MG63 (cell line): ENCODE results near the gene BCL2A1. TPM values are rescaled to one million over a fixed set of nuclear protein-coding genes. Genes with fewer than 3 reads are reported as not detected.
"Not testable (repeated sequence)": the region's sequence is repeated elsewhere in the genome, so short reads cannot be mapped to it uniquely, and the experiment has no call there.

Source experiments
- DNase-seq: peaks from one replicate; pipeline ENCODE4 v3.0.0-alpha.2; 2020
- H3K27me3 ChIP-seq: fragments of 250-450 bp; sonication (Bioruptor Pico); 2 replicates; pipeline ENCODE4 v1.5.1; 2020; ENCODE audit warnings: mild to moderate bottlenecking, moderate library complexity
- H3K36me3 ChIP-seq: fragments of 250-450 bp; sonication (Bioruptor Pico); 2 replicates; pipeline ENCODE4 v1.5.1; 2020; ENCODE audit warnings: mild to moderate bottlenecking, moderate library complexity
- H3K4me3 ChIP-seq: fragments of 250-450 bp; sonication (Bioruptor Pico); 2 replicates; pipeline ENCODE4 v1.5.1; 2020; ENCODE audit warnings: mild to moderate bottlenecking, moderate library complexity
- H3K9me3 ChIP-seq: fragments of 250-450 bp; sonication (Bioruptor Pico); 2 replicates; pipeline ENCODE4 v1.5.1; 2020; ENCODE audit warnings: mild to moderate bottlenecking, moderate library complexity
- total RNA-seq: library from RNA; depleted of rRNA; stranded (reverse); fragments of >200 nt; shearing (Covaris generic); gene quantifications from 2 replicates; pipeline ENCODE4 v1.2.3, GENCODE V29; 2014; ENCODE audit warnings: low replicate concordance; rRNA removed

BCL2A1 gene
- total RNA-seq: 6.0 TPM in 1 of 2 replicates, not detected in the other

GRCh38 chr15:79970624-79971434 lies at the start of gene BCL2A1:
Gene BCL2A1, minus strand, starts transcription at chr15:79971196. Its CDS starts 77 bp downstream, at chr15:79971119.
- DNase-seq: peak; percentile 77
- no peaks in the 10 kb centered on the region for H3K27me3 ChIP-seq
- no peaks in the 10 kb centered on the region for H3K36me3 ChIP-seq
- H3K4me3 ChIP-seq: no peak within 1 kb of the TSS
- no peaks in the 10 kb centered on the region for H3K9me3 ChIP-seq

- no peak for DNase-seq
- Histone ChIP-seq H3K4me3 (no peak overlapping the region), H3K9me3 (no peaks in the 10 kb centered on the region), H3K27me3 (no peaks in the 10 kb centered on the region), H3K36me3 (no peaks in the 10 kb centered on the region)
Observed at GRCh38 chr15:80020731-80021130, 49.7 kb upstream of the BCL2A1 start.

DNA sequence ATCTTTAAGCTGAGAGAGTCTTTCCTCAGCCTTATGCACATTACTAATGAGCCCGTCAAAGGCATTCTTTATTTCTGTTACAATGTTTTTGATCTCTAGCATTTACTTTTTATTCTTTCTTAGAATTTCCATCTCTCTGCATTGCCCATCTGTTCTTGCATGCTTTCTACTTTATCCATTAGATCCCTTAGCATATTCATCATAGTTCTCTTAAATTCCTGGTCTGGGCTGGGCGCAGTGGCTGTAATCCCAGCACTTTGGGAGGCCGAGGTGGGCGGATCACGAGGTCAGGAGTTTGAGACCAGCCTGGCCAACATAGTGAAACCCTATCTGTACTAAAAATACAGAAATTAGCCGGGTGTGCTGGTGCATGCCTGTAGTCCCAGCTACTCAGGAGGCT lies 49.2 kb upstream of the BCL2A1 start:
- H3K27me3 ChIP-seq, DNase-seq, H3K36me3 ChIP-seq, H3K4me3 ChIP-seq, H3K9me3 ChIP-seq: not testable (repeated sequence)

DNA sequence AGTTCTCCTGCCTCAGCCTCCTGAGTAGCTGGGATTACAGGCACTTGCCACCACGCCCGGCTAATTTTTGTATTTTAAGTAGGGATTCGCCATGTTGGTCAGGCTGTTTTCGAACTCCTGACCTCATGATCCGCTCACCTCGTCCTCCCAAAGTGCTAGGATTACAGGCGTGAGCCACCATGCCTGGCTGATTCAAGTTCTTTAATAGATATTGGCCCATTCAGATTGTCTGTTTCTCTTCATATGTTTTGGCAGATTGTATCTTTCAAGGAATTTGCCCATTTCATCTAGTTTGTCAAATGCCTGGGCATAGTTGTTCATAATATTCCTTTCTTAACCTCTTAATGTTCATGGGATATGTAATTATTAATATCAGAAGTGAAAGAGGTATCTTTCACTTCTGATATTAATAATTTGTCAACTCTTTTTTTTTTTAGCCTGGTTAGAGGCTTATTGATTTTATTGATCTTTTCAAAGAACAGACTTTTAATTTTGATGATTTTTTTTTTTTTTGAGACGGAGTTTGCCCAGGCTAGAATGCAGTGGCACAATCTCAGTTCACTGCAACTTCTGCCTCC lies 48.3 kb upstream of the BCL2A1 start:
- Histone ChIP-seq H3K4me3 (no peak overlapping the region), H3K36me3 (no peaks in the 10 kb centered on the region), H3K27me3 (no peaks in the 10 kb centered on the region), H3K9me3 (no peaks in the 10 kb centered on the region)
- no peak for DNase-seq

GRCh38 chr15:80017139-80017538 lies 46.1 kb upstream of the BCL2A1 start:
- H3K36me3 ChIP-seq, H3K9me3 ChIP-seq, H3K4me3 ChIP-seq, H3K27me3 ChIP-seq, DNase-seq: not testable (repeated sequence)

GRCh38 chr15:80016506-80016905 lies 45.5 kb upstream of the BCL2A1 start:
- not testable (repeated sequence) for H3K9me3 ChIP-seq, H3K4me3 ChIP-seq, H3K36me3 ChIP-seq, DNase-seq, H3K27me3 ChIP-seq

DNA sequence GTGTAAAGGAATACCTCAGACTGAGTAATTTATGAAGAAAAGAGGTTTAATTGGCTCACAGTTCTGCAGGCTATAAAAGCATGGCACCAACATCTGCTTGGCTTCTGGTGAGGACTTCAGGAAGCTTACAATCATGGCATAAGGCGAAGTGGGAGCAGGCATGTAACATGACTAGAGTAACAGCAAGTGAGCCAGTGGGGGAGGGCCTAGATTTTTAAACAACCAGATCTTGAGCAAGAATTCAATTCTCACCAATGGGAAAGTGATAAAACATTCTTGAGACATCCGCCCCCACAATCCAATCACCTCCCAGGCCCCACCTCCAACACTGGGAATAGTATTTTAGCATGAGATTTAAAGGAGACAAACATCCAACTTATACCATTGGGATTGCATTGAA lies 44.2 kb upstream of the BCL2A1 start:
- no peaks in the 10 kb centered on the region for H3K27me3 ChIP-seq
- H3K4me3 ChIP-seq: no peak overlapping the region
- no peaks in the 10 kb centered on the region for H3K9me3 ChIP-seq
- no peak for DNase-seq
- H3K36me3 ChIP-seq: no peaks in the 10 kb centered on the region

- not testable (repeated sequence) for H3K9me3 ChIP-seq, DNase-seq, H3K27me3 ChIP-seq
Observed at GRCh38 chr15:80014186-80014585, 43.2 kb upstream of the BCL2A1 start.

GRCh38 chr15:80012060-80012726 lies 41.2 kb upstream of the BCL2A1 start:
- H3K36me3 ChIP-seq: no peaks in the 10 kb centered on the region
- no peak overlapping the region for H3K4me3 ChIP-seq
- no peak for DNase-seq
- H3K27me3 ChIP-seq: no peaks in the 10 kb centered on the region
- no peaks in the 10 kb centered on the region for H3K9me3 ChIP-seq

More at GRCh38 chr15:80014186-80014585, 43.2 kb upstream of the BCL2A1 start:
- H3K4me3 ChIP-seq, H3K36me3 ChIP-seq: not testable (repeated sequence)

DNA sequence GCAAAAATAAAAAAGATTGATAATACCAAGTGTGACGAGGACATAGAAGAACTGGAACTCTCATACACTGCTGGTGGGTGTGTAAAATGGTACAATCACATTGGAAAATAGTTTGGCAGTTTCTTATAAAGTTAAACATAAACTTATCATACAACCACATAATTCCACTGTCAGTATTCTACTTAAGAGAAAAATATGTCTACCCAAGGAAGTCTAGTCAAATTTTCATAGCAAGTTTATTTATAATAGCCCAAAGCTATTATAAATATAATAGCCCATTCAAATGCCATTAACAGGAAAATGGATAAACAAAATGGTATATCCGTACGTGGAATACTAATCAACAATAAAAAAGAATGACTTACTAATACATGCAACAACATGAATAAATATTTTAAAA lies 40.6 kb upstream of the BCL2A1 start:
- Histone ChIP-seq H3K9me3 (no peaks in the 10 kb centered on the region), H3K27me3 (no peaks in the 10 kb centered on the region), H3K36me3 (no peaks in the 10 kb centered on the region), H3K4me3 (no peak overlapping the region)
- no peak for DNase-seq

DNA sequence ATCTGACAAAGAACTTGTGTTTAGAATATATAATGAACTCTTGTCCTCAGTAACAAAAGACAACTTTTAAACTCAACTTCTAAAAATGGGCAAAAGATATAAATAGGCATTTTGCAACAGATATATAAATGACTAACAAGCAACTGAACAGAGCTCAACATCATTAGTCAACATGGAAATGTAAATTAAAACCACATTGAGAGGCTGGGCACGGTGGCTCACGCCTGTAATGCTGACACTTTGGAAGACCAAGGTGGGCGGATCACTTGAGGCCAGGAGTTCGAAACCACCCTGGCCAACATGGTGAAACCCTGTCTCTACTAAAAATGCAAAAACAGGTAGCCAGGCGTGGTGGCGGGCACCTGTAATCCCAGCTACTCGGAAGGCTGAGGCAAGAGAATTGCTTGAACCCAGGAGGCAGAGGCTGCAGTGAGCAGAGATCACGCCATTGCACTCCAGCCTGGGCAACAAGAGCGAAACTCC lies 40.1 kb upstream of the BCL2A1 start:
- not testable (repeated sequence) for H3K36me3 ChIP-seq, H3K9me3 ChIP-seq
- peak; percentile 80 for DNase-seq

DNA sequence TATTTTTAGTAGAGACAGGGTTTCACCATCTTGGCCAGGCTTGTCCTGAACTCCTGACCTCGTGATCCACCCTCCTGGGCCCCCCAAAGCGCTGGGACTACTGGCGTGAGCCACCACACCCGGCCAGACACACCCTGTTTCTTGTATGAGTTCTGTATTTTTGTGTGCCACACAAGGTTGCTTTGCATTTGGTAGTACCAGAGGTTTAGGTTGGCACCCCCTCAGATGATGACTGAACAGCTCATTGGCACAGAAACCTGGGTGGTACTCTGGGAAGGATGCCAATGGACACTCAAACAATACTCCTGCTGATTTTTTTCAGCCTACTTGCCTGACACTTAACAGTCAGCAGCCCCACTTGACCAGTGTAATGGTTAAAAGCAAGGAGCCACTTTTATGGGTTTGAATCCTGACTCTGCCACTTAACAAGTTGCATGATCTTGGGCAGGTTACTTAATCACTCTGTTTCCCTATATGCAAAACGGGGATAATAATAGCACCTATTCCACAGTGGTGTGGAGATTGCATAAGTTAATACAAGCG lies 39.2 kb upstream of the BCL2A1 start:
- no peaks in the 10 kb centered on the region for H3K27me3 ChIP-seq
- no peaks in the 10 kb centered on the region for H3K9me3 ChIP-seq
- H3K4me3 ChIP-seq: no peak overlapping the region
- DNase-seq: peak; percentile 87
- no peaks in the 10 kb centered on the region for H3K36me3 ChIP-seq

More for the DNA sequence above, 40.1 kb upstream of the BCL2A1 start:
- not testable (repeated sequence) for H3K4me3 ChIP-seq, H3K27me3 ChIP-seq

DNA sequence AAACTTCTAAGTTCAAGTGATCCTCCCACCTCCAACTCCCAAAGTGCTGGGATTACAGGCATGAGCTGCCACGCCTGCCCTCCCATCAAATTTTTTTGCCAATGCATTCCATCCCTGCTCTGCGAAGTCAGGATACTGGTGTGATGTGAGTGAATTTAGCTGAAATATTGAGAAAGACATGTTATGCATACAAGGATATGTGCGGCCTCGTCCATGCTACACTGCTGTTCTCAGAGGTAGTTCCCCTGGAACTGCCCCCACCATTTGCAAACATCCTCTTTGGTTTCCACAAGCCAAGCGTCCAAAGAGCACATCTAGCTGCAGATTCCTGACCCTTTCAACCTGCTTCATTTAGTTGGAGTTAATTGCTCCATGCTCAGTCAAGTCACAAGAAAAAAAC lies 36.5 kb upstream of the BCL2A1 start:
- Histone ChIP-seq H3K27me3 (no peaks in the 10 kb centered on the region), H3K9me3 (no peaks in the 10 kb centered on the region), H3K36me3 (no peaks in the 10 kb centered on the region), H3K4me3 (no peak overlapping the region)
- DNase-seq: no peak

DNA sequence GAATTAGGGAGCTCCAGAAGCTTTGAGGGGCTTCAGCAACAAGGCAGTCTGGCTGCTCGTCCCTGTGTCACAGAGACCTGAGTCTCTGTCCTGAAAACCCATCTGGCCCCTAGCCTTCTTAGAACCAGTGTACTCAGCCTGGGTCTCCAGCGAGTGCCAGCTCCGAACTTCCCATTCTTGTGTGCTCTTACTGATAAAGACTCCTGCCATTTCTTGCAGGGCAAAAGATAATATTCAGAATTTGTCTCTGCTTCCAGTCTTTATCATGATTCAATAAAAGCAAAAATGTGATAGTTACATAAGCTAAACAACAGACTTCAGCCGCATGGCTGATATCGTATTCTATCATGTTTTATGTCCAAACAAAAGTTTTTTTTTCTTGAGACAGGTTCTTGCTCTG lies 36.0 kb upstream of the BCL2A1 start:
- Histone ChIP-seq H3K27me3 (no peaks in the 10 kb centered on the region), H3K4me3 (no peak overlapping the region), H3K9me3 (no peaks in the 10 kb centered on the region), H3K36me3 (no peaks in the 10 kb centered on the region)
- no peak for DNase-seq

DNA sequence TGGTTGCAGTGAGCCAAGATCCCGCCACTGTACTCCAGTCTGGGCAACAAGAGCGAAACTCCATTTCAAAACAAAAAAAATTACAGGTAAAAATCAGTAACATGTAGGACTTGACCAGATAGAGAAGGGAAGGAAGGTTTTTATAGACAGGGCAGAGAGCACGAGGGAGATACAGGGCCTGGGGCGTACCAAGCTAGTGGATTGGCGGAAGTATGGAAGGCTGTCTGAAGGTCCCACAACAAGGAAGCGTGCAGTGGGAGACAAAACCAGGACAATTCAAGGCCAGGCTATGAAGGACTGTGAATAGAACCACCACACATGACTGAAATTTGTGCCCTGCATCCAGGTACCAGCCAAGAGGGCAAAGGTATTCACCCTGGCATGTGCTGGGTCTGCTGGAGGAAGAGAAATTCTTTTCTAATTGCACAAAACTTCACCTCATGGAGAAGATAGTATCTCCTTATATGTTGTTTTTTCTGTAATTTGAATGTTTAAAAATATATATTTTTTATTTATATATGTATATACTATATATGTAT lies 33.0 kb upstream of the BCL2A1 start:
- H3K9me3 ChIP-seq: no peaks in the 10 kb centered on the region; the same call in 1 of the 2 replicates
- no peaks in the 10 kb centered on the region for H3K36me3 ChIP-seq
- no peak for DNase-seq
- no peaks in the 10 kb centered on the region for H3K27me3 ChIP-seq
- H3K4me3 ChIP-seq: no peak overlapping the region

DNA sequence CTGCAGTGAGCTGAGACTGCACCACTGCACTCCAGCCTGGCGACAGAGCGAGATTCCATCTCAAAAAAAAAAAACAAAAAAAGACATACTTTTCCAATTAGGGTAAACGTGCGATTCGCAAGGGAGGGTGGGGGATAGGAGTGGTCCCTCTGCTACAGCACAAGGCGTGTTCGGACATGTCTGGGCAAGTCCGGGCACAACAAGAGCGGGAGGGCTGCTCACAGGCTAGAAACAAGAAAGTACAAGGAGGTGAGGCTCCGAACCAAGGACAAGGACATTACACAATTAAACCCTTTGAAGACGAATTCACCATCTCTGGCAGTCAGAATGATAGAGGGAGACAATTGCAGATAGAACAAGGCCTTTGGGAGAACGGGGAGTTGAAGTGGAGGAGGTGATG lies 32.2 kb upstream of the BCL2A1 start:
- Histone ChIP-seq H3K36me3 (no peaks in the 10 kb centered on the region), H3K9me3 (no peaks in the 10 kb centered on the region; the same call in 1 of the 2 replicates), H3K27me3 (no peaks in the 10 kb centered on the region), H3K4me3 (no peak overlapping the region)
- no peak for DNase-seq

DNA sequence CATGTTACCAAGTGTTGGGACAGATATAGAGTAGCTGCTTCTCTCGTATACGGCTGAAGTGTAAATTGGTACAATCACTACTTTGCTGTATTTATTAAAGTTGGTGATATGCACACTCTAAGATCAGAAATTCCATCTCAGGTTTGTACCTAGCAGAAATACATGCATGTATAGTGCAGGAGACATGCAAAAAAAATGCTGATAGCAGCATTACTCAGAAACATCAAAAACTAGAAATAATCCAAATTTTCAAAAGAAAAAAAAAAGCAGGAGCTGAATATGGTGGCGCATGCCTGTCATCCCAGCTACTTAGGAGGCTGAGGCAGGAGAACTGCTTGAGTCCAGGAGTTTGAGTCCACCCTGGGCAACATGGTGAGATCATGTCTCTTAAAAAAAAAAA lies 31.3 kb upstream of the BCL2A1 start:
- Histone ChIP-seq H3K27me3 (no peaks in the 10 kb centered on the region), H3K36me3 (no peaks in the 10 kb centered on the region), H3K4me3 (no peak overlapping the region), H3K9me3 (no peaks in the 10 kb centered on the region; the same call in 1 of the 2 replicates)
- DNase-seq: no peak
